ENCODE results near the gene TRAF2.
A peak's percentile ranks its signal among the peaks of the same experiment; 100 is the strongest.
"Not testable (repeated sequence)": the region's sequence is repeated elsewhere in the genome, so short reads cannot be mapped to it uniquely, and the experiment has no call there.

Gene TRAF2

GRCh38 chr9:136857581-136858412 is 28.5 kb upstream of the TRAF2 start:
- no peak for DNase-seq (ENCODE audit: low spot score)

DNA sequence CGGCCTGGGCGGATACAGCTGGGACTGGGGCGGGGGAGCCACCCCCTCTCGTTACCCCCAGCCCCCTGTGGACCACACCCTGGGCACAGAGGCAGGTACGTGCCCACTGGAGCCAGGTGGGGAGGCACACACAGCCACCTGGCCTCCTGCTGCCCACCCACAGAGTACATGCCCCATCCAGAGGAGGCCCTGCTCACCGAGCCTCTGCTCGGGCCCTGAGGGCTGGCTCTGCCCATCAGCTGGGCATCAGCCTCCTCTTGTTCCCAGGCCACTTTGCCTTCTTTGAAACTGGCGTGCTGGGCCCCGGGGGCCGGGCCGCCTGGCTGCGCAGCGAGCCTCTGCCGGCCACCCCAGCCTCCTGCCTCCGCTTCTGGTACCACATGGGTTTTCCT is 27.9 kb upstream of the TRAF2 start:
- no peak for DNase-seq (ENCODE audit: low spot score)

DNA sequence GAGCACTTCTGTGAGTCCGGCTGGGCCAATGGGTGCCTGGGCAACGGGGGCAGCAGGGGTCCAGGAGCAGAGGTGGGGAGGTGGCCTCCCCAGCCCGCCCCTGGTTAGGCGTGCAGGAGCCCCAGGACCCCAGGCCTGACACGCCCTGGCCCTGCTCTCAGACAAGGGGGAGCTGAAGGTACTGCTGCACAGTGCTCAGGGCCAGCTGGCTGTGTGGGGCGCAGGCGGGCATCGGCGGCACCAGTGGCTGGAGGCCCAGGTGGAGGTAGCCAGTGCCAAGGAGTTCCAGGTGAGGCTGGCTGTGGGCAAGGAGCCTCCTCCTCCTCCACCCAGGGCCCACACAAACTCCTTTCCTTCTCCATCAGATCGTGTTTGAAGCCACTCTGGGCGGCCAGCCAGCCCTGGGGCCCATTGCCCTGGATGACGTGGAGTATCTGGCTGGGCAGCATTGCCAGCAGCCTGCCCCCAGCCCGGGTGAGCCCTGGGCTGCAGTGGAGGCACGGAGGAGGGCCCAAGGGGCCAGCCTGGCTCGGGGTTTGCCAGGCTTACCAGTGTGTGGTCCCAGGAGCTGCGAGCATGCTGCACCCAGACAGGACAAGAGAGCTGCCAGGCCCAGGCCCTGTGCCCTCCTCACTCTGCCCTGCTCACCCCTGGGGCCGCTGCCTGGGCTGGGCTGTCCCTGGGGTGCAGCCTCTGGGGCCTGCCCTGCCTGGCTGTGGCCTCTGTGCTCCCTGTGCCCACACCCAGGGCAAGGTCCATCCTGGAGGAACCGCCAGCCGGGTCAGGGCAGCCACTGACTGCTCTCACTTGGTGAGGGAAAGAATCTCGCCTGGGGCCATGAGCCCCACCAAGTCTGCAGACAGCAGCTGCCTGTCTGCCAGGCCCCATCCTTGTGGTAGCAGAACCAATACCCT is 27.2 kb upstream of the TRAF2 start:
- DNase-seq (ENCODE audit: low spot score) = no peak

GRCh38 chr9:136860529-136860928 is 25.8 kb upstream of the TRAF2 start:
- DNase-seq (ENCODE audit: low spot score) = no peak

DNA sequence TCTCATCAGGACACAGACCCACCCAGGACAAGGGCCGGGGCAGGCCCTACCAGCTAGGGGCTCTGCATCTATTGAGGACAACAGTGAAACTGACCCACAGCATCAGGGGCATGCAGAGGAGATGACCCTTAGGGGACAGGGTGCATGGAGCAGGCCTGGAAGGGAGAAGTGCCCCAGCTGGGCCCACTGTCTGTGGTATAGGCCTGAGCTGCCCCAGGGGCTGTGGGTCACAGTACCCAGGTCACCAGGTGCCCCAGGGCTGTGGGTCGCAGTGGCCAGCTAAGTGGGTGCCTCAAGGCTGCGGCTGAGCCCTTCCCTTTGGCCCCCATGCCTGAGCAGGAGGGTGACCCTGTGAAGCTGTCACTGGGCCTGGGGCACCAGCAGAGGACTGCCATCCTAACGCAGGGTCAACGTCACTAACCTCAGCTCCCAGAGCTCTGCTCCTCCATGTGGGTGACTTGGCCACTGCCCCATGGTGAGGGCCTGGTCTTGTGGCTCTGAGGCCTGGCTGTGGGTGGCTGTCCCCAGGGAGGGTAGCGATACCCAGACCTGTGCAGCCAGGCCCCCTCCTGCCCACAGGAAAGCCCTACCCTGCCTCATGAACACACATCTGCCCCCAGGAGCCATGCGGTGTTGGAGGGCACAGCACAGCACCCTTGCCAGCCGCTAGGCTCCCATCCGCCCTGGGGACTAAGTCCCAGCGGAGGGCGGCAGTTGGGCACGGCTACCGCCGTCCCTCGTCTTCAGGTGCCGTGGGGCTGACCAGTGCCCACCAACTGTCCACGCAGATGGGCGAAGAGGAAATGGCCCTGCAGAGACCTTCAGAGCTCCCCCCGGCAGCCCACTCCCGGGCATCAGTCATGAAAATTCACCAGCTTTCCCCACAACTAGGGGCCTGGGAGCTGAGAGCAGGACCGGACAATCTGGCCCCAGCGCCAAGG is 25.1 kb upstream of the TRAF2 start:
- no peak for DNase-seq (ENCODE audit: low spot score)

DNA sequence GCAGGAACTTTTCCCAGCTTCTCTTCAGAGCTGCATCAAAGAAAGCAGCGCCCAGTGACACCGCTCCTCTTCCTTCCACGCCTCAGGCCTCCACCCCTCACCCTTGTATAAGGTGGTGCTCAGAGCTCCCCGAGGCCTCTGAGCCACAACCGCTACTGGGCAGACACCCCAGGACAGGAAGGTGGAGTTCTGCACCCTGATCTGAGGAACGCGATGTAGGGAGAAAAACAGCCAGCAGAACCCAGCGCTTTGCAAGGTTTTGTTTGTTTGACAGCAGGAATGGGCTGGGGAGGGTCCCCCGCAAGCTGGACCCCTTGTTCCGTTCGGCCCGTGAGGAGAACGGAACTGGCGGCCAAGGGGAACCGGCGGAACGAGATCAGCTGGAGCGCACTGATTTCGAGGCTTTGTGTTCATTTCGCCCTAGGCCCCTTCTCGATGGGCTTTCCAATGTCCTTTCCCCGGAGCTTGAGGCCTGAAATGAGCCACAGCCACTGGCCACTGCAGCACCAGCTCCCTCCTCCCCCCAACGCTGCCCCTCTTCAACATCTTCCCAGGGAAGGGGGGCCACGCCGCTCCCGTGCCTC is 24.4 kb upstream of the TRAF2 start:
- DNase-seq (ENCODE audit: low spot score) = no peak

- DNase-seq (ENCODE audit: low spot score) = no peak
Measured at GRCh38 chr9:136862849-136863622, 23.3 kb upstream of the TRAF2 start.

GRCh38 chr9:136863623-136864273 is 22.6 kb upstream of the TRAF2 start:
- no peak for DNase-seq (ENCODE audit: low spot score)

DNA sequence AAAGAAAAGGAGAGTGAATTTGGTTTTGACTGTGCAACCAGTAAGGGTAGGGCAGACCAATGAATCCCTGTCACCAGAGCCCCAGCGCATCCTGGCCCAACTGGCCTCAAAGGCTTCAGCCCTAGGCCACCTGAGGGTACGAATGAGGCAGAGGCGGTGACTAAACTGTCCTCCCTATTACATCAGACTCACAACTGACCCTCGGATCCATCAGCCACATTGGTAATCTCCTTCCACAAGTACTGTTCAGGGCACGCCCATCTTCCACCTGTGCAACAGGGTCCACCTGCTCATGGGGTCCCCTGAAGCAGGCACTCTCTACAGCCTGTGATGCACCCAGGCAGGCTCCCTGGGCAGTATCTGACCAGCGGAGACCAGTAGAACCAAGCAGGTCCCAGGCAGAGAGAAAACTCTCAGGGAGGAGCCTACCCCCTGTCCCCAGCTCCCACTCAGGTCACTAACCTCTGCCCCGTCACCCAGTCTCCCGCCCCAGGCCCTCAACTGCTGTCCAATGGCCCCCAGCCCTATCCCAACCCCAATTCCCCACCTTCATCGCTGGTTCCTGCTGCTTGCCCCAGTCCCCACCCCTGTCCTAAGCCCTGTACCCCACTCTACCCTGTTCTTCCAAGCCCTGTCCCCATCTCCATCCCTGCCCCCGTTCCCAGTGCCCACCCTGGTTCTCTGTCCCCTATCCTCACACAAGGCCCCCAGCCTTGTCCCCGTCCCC is 21.1 kb upstream of the TRAF2 start:
- DNase-seq (ENCODE audit: low spot score) = no peak

- no peak for DNase-seq (ENCODE audit: low spot score)
Measured at GRCh38 chr9:136865768-136866103, 20.6 kb upstream of the TRAF2 start.

DNA sequence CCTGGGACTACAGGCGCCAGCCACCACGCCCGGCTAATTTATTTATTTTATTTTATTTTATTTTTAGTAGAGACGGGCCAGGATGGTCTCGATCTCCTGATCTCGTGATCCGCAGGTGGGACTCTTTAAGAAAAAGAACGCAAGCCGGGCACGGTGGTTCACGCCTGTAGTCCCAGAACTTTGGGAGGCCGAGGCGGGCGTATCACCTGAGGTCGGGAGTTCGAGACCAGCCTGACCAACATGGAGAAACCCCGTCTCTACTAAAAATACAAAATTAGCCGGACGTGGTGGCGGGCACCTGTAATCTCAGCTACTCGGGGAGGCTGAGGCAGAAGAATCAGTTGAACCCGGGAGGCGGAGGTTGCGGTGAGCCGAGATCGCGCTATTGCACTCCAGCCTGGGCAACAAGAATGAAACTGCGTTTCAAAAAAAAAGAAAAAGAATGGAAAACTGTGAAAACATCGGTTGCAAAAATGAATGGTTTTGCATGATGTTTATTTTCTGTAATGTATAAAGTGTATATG is 19.4 kb upstream of the TRAF2 start:
- not testable (repeated sequence) for DNase-seq (ENCODE audit: low spot score)

DNA sequence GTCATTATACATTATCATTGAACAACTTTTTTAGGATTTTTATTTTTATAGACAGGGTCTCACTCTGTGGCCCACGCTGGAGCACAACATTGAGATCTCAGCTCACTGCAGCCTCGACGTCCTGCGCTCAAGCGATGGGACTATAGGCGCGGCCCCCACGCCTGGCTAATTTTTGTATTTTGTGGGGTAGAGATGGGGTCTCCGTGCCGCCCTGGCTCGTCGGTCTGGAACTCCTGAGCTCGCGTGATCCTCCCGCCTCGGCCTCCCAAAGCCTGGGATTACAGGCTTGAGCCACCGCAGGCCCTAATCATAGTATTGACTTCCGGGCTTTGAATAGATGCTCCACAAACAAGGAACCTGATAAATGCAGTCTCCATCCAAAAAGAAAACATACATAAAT is 18.8 kb upstream of the TRAF2 start:
- DNase-seq (ENCODE audit: low spot score) = no peak

- no peak for DNase-seq (ENCODE audit: low spot score)
Measured at GRCh38 chr9:136867917-136868316, 18.4 kb upstream of the TRAF2 start.

DNA sequence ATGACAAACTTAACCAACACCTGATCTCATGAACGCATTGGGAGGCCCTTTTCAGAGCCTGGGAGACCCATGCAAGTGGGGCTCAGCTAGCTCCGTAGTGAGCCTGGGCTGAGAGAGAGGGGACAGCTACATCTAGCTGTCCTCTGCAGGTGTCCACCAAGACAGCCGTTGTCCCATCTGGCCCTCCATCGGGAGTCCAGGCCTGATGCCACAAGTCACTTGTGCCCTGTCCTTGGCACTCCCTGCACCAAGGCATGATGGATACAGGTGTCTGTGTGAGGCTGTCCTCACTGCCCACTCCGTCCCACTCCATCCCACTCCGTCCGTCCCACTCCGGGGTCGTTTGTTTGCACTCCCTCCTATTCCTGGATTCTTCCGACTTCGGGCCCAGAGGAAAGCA is 17.7 kb upstream of the TRAF2 start:
- no peak for DNase-seq (ENCODE audit: low spot score)

DNA sequence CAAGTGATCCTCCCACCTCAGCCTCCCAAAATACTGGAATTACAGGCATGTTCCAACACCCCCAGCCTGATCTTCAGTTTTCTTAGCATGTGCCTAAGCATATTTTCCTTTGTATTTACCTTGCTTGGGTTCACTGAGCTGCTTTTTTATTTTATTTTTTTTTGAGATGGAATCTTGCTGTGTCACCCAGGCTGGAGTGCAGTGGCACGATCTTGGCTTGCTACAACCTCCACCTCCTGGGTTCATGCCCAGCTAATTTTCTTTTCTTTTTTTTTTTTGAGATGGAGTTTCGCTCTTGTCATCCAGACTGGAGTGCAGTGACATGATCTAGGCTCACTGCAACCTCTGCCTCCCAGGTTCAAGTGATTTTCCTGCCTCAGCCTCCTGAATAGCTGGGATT is 16.7 kb upstream of the TRAF2 start:
- not testable (repeated sequence) for DNase-seq (ENCODE audit: low spot score)

- no peak for DNase-seq (ENCODE audit: low spot score)
Measured at GRCh38 chr9:136875155-136875554, 11.2 kb upstream of the TRAF2 start.

DNA sequence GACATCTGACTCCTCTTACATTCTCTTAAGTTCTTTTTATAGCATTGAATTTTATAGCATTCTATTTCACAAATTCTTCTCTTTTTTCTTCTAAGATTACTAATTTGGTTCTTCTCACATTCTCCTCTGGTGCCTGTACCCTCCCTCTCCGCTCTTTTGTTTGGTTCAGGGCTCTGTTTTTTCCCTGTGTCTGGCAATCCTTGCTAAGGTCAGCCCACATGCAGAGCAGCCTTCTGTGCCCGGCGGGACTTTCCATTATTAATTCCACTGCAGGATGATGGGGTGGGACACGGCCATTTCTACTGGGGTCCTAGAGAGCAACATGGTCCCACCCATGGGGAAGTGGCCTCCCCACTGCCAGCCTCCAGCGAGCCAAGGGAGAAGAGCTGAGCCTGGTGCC is 9.8 kb upstream of the TRAF2 start:
- DNase-seq (ENCODE audit: low spot score) = no peak

DNA sequence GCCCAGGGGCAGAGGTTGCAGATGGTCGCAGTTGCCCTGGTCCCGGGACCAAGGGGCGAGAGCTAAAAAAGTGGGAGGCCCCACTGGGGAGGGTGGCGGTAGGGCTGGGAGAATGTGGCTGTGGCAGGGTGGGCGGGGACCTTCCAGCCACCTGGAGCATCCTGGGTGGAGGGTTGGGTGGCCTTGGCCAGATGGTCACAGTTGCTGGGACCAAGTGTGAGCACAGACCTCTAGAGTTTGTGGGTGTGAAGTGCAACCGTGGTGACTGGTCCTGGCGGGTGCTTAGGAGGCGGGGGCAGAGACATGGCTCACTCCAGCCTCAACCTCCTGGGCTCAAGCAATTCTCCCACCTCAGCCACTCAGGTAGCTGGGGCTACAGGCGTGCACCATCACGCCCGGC is 5.7 kb upstream of the TRAF2 start:
- no peak for DNase-seq (ENCODE audit: low spot score)

DNA sequence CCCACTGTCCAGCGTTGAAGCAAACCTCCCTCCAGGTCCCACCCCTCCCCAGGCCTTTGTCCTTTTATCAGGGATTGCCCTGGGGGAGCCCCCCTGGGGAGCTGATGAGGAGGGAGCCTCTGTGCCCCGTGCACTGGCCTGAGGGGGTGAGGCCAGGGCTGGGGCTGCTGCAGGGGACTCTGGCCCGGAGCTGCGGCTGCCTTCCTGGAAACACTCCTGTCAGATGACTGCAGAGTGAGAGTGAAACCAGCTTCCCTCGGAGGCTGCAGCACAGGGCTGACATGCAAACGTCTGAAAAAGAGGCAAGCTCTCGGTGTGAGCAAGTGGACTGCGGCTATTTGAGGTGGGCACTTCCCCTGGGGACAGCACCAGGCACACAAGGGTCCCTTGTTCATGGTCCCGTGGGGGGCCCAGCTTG is 4.6 kb upstream of the TRAF2 start:
- DNase-seq (ENCODE audit: low spot score) = peak; percentile 71
